ENCODE measurements around the gene TFDP1.
"Not testable (repeated sequence)": the region's sequence is repeated elsewhere in the genome, so short reads cannot be mapped to it uniquely, and the experiment has no call there.

The TFDP1 gene

DNA sequence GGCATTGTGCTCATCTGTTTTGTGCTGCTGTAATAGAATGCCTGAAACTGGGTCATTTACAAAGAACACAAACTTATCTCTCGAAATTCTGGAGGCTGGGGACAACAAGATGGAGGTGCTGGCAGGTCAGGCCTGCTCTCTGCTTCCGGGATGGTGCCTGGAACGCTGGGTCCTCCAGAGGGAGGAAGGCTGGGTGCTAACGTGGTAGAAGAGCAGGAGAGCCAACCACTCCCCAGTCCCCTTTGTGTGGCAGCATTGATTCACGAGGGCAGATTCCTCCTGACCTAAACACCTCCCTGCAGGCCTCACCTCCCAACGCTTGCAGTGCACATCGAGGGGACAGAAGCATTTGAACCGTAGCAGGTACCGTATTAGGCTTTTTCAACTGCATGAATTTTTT, 34.1 kb upstream of the TFDP1 start:
- DNase-seq (ENCODE audit: low read depth, low spot score) = no peak

DNA sequence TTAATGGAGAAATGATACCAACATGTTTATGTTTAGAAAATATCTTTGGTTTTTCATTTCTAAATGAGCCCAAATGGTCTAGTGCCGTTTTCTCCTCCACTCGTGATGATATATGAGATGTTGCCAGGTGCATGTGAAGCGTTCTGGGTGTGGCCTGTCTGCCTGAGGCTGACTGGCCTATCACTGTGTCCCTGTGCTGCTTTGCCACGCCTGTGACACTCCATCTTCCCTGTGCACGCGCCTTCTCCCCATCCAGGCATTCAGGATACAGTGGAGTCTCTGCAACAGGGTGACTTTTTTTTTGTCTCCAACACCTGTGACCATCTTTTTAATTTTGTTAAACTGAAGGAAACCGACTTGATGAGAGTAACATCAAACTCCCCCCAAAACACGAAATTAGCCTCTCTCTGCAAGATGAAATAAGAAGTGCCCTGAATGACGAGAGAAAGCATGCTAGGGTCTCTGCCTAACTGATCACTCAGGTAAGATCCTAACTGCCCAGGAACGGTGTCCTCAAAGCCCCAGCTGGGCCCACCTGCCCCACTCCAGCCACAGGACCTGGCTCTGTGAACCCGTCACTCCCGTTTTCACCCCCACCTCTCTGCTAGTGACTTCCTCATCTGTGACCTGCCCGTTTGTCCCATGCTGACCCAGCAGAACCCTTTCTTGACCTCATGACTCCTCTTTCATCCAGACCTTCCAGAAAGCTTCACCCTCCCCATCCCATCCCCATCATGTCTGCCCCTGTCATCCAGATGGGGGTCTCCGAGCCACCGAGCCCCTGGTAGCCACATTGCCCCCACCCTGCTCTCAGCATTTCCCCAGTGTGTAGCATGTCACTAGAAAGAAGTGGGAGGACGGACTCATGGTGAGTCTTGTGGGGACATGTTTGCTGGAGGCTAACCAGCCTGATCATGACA, 33.2 kb upstream of the TFDP1 start:
- no peak for DNase-seq (ENCODE audit: low read depth, low spot score)

DNA sequence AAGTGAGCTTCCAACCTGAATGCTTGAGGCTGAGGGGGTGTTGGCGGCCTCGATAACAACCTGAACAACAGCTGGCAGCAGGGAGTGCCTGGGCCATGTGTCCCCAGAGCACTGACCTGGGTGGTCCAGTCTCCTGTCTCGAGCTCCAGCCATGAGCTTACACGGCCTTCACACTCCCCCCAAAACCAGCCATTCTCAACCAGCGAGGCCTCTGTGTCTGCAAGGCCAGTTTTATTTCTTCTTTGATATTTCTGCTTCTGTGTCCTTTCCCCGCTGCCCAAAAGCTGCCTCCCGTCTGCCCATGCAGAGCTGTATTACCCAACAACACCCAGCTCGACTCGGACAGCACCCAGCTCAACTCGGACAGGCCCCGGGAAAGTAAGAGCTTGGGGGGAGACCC, 32.5 kb upstream of the TFDP1 start:
- DNase-seq (ENCODE audit: low read depth, low spot score) = no peak

DNA sequence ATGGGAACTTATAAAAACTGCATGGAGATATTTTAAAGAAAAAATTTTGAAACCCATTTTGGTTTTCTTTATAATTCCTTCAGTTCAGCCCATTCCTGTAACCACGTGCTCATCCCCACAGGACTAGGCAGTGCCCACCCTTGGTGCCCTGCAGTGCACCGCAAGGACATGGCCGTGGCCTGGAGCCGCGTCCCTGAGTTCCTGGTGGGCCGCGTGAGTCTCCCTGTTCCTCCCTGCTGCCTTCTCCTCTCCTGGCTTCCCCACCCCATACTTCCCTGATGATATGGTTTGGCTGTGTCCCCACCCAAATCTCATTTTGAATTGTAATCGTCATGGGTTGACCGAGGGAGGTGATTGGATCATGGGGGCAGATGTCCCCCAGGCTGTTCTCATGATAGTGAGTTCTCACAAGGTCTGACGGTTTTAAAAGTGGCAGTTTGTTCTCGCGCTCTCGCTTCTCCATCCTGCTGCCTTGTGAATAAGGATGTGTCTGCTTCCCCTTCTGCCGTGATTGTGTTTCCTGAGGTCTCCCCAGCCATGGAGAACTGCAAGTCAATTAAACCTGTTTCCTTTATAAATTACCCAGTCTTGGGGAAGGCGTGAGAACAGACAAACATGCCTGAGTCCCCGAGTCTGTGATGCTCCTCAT, 31.6 kb upstream of the TFDP1 start:
- DNase-seq (ENCODE audit: low read depth, low spot score) = no peak

DNA sequence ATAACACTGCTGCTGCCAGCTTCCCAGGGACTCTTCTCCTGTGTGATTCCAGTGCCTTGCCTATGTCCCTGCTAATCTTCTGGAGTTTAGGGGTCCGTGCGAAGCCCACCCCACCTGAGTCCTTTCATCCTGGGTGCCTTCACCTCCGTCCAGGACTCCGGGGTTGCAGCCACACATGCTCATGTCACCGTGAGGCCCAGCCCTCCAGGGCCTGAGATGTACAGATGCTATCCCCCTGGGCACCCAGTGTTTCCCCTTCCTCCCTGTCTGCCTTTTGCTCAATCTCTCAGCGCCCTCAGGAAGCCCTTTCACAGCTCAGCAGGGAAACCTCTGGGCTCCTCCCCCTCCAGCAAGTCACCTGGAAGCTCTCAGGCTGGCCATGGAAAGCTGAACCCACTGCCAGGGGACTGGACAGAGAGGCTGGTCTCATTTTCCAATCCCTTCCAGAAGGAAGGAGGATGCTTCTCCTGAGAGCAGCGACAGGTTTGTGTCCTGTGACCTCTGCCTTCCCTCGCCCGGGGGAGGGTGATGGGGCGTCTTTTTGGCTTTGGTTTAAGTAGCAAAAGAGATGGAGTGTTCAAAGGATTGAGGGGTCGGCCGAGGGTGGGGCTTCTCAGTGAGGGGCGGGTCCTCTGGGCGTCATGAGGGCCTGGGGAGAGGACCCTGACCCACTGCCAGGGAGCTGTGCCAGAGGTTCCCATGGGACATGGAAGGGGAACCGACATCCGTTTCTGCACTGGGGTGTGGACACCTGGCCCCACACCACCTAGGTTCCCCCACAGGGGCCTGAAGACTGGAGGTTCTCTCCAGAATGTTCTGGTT, 30.8 kb upstream of the TFDP1 start:
- no peak for DNase-seq (ENCODE audit: low read depth, low spot score)

DNA sequence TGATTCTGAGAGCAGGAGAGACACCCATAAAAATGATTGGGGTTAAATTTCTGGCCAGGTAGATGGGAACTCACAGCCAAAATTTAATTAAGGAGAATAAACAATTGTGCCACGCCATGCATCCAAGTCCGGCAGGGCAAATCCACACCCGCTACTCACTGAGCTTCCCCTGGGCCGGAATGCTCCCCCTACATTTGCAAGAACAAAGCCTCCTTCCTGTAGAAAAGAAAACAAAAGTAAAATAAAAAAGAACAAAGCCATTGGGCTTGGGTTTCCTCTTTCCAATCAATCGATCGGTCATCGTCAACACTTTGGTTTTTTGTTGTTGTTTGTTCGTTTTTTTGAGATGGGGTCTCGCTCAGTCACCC, 30.2 kb upstream of the TFDP1 start:
- DNase-seq (ENCODE audit: low read depth, low spot score) = no peak

DNA sequence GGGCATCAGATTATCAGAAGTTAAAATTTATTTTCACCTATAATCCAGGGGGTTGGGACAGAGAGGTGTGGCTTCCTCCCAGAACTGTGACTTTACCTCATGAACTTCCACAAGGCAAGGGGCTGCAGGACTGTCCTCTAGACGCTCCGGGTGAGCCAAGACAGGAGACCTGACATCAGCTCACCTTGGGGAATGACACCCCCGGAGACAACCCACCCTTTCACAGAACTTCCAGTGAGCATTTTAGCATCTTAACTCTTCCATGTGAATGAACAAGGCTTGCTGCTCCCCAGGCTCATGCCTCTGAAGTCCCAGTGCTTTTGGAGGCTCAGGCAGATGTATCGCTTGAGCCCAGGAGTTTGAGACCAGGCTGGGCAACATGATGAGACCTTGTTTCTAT, 29.4 kb upstream of the TFDP1 start:
- DNase-seq (ENCODE audit: low read depth, low spot score) = no peak

DNA sequence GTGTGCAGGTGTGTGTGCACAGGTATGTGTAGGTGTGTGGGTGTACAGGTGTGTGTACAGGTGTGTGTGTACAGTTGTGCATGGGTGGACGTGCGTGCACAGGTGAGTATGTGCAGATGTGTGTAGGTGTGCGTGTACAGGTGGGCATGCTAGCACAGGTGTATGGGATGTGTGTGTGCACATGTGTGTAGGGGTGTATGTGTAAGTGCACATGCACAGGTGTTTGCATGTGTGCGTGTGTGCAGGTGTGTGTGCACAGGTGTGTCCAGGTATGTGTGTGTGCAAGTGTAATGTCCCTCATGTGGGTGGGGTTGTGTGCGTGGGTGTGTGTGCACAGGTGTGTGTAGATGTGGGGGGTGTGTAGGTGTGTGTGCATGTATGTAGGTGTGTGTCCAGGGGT, 27.5 kb upstream of the TFDP1 start:
- DNase-seq (ENCODE audit: low read depth, low spot score) = no peak

DNA sequence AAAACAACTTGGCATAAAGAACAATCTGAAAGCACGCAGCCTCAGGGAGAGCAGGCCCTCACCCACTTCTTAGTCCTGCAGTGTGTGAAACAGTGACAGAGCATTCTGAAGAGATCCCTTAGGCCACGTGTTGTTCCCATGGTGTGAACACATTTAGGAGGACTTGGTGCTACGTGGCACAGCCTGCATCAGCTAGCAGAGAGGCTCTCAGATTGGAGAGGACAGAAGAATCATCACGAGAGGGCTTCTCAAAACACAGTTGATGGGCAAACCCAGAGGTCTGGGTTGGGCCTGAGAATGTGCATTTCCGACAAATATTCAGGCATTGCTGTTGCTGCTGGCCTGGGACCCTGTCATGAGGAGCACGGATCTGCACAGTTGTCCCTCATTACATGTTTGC, 26.1 kb upstream of the TFDP1 start:
- DNase-seq (ENCODE audit: low read depth, low spot score) = no peak

DNA sequence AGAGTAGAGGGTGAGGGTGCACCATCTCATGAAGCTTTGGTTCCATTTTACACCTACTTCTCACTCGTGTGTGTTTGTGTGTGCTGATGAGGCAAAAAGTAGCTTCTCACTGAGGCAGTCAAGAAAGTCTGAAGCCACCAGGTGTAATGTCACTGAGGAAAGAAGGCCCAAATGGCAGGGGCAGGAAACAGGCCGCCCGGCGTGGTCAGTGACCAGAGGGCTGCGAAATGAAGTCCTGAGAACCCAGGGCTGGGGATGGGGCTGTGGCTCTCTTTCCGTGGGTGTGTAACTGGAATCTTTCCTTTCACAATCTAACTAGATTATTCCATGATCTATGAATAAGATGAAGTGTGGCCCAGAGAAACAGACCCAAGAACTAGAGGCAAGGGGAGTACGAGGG, 25.5 kb upstream of the TFDP1 start:
- no peak for DNase-seq (ENCODE audit: low read depth, low spot score)

DNA sequence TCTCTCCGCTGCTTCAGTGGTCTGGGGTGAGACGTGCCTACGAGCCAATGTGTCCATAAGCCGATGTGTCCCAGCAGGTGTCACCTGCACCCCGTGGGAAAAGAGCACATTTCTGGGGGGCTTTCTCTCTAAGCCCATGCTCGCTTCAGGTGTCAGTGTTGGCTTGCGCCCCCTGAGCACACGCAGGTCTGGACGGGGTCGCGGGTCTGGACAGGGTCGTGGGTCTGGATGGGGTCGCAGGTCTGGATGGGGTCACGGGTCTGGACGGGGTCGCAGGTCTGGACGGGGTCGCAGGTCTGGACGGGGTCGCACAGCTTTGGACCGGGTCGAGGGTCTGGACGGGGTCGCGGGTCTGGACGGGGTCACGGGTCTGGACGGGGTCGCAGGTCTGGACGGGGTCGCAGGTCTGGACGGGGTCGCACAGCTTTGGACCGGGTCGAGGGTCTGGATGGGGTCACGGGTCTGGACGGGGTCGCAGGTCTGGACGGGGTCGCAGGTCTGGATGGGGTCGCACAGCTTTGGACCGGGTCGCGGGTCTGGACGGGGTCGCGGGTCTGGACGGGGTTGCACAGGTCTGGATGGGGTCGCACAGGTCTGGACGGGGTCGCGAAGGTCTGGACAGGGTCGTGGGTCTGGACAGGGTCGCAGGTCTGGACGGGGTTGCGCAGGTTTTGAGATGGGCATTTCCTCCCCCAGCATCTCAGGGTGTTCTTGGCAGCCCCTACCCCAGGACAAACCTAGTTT, 24.5 kb upstream of the TFDP1 start:
- peak; percentile 44 for DNase-seq (ENCODE audit: low read depth, low spot score)

DNA sequence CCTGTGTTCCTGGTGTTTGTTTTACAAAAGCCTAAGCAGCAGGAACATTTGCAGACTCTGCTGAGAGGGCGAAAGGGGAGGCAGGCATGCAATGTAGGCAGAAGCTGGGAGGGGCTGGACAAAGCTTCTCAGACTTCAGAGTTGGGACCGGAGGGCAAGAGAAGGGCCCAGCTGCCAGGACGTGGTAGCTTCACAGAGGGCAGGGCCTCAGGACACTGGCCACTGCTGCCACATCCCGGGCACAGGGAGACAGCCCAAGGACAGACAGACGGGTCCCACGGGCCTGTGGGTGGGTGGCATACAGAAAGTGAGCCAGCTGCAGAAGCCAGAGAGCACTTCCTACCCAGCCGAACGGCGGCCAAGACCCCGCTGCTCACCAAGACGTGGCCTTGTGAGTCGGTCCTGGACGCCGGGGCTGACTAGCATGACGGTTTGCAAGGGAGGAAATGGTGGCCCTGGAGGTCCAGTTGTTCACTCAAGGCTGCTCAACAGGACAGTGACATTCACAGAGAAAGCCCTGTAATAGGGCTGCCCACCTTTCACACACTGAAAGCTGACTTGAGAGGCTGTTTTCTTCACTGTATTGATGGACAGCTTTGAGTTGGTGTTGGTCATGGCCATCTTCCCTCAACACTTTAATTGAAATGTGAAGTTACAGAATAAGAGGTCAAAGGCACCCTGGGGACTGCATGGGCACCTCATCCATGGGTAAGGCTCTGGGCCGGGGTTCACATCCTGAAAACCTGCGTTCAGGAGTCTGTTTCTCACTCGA, 23.7 kb upstream of the TFDP1 start:
- no peak for DNase-seq (ENCODE audit: low read depth, low spot score)

DNA sequence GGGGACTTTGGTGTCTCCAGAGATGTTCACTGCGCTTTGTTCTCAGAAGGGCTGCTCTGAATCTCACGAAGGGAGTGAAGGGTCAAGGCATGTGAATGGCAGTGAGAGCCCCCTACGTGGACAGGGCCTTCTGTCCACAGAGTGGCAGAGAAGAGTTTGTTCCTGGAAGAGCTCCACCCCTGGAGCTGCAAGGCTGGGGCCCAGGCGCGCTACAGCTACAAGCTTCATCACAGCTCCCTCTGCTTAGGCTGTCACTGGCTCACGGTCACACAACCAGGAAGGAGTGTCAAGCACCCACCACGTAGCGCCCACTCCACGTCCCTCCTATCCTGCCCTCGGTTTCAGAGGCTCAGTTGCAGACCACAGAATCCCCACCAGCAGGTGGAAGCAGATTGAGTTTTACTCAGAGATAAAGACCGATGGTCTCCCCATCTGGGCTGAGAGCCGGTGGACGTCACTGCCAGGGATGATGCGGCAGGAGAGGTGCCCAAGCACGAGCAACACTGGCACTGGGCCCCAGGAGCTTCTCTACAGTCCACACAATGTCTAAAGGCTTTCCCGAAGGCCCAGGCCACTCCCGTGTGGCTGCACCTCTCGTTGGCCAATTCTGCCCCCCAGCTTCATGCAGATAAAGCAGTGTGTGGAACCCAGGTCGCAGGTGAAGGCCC, 23.0 kb upstream of the TFDP1 start:
- DNase-seq (ENCODE audit: low read depth, low spot score) = no peak

DNA sequence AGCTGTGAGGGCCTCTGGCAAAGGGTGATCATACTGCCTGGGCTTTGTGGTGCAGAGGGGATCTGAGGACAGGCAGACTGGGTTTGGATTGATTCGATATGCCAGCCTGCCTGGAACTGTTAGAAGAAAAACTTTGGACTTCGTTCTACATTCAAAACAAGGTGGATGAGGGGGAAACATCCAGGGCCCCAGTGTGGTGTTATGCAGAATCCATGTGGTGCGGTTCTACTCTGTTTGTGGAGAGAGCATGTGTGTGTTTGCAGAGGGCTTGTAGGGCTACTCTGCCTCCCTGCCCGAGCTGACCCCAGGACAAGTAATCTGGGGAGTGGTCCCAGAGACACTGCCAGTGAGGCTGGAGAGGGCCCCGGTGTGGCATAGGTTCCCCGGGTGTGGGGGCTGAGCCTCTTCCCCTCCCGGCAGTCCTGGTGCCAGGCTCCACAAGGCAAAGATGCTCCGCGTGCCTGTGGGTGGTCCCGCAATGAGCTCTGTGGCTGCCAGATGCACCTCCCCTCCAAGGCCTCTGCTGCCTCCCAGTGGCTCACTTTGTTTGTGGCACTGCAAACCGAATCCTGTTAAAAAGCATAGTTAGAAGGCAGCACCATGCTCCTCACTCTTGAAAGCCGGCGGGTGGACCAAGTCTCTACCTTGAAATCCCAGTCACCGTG, 22.3 kb upstream of the TFDP1 start:
- DNase-seq (ENCODE audit: low read depth, low spot score) = peak; percentile 88

DNA sequence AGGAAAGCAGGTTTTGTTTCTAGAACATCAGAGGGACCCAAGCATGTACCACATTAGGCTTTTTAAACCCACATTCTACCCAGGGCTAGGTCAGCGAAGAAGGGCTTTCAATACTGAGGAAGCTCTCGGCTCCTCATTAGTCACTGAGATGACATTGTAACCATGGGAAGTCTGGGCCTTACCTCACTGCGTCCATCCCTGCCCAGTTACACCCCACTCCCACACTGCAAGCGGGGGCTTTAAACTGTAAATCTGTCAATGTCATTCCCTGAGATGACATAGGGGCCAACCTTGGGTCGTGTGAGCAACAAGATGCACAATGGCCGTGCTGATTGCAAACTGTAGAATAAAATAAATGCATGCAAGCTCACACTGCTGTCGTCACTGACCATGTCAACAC, 21.7 kb upstream of the TFDP1 start:
- no peak for DNase-seq (ENCODE audit: low read depth, low spot score)

DNA sequence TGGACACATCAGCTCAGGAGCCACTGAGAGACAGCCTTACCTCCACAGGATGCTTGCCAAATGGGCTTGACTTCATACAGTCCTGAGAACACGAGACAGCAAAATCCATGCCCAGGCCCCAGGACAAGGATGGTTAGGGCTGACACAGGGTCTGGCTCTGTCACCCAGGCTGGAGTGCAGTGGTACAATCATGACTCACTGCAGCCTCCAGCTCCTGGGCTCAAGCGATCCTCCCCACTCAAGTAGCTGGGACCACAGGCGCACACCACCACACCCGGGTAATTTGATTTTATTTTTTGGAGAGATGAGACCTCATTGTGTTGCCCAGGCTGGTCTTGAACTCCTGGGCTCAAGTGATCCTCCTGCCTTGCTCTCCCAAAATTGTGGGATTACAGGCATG, 21.0 kb upstream of the TFDP1 start:
- not testable (repeated sequence) for DNase-seq (ENCODE audit: low read depth, low spot score)

DNA sequence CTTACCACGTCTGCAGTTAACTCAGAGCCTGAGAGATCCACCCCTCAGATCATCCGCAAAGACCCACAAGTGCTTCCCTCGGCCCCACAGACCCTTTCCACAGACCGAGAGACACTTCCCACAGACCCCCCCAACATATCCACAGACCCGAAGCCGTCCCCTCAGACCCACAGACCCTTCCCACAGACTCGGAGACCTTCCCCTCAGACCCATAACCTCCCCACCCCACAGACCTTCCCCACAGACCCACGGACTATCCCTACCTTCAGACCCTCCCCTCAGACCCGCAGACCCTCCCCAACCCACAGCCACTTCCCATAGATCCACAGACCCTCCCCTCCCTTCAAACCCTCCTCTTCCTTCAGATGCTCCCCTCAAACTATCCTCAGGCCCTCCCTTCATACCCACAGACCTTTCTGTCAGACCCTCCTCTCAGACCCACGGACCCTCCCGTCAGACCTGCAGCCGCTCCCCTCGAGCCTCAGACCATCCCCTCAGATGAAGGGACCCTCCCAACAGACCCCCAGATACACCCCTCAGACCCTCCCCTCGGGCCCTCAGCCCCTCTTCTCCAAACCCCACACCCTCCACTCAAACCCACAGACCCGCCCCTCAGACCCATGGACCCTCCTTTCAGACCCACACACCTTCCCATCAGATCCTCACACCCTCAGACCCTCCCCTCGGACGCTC, 20.1 kb upstream of the TFDP1 start:
- DNase-seq (ENCODE audit: low read depth, low spot score) = no peak

DNA sequence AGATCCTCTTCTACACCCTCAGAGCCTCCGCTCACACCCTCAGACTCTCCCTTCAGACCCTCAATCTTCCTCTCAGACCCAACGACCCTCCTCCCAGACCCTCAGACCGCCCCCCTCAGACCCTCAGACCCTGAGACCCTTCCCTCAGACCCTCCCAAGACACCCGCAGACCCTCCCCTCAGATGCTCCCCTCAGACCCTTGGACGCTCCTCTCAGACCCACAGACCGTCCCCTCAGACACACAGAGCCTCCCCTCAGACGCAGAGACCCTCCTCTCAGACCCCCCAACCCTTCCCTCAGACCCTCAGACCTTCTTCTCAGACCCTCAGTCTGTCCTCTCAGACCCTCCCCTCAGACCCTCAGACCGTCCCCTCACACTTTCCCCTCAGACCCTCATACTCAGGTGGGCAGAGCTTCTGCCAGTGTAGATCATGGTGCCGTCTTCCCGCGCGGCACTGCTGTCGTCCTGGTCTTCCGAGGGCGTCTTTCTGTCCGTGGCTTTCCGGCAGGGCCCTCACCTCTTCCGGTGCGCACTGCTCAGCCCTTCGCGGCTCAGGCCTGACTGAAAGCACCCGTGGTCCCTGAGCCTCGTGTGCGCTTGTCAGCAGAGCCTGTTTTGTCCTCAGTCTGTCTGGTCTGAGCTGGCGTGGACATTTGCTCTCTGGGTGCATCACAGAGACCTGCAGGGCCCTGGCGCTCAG, 18.9 kb upstream of the TFDP1 start:
- no peak for DNase-seq (ENCODE audit: low read depth, low spot score)

DNA sequence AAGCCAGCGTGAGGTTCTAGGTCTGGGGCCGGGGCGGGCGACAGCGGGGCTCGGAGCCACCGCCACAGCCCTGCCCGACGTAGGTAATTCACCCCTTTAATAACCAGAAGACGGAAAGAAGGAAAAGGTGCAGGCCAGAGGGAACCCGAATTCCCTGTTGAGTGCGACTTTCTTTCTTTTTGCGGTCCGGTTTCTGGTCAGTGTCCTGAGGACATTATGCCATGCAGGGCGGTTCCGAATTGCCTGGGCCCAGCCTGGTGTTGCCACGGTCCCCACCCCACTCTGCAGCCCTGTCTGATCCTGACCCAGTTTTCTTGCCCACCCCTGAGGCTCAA, 18.4 kb upstream of the TFDP1 start:
- no peak for DNase-seq (ENCODE audit: low read depth, low spot score)
